ENCODE measurements around the gene BARHL1.
"Not testable (repeated sequence)": the region's sequence is repeated elsewhere in the genome, so short reads cannot be mapped to it uniquely, and the experiment has no call there.

Gene BARHL1

DNA sequence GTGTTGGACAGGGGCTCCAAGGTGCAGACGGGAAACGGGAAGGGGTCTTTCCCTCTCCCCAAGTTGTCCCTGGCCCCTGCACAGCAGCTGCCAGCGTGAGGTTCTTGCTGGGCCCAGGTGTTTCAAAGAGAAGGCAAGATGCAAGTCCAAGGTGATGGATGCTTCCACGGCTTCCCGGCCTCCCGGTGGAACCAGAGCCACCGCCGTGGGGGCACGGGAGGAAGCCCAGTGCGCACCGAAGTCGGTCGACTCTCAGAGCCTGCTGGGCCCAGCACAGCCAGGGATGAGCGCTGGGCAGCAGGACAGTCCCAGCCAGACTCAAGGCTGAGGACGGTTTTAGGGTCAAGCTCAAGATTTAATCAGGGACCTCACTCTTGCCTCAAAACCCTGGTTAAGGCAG lies 25.2 kb upstream of the BARHL1 start:
- DNase-seq: no peak

DNA sequence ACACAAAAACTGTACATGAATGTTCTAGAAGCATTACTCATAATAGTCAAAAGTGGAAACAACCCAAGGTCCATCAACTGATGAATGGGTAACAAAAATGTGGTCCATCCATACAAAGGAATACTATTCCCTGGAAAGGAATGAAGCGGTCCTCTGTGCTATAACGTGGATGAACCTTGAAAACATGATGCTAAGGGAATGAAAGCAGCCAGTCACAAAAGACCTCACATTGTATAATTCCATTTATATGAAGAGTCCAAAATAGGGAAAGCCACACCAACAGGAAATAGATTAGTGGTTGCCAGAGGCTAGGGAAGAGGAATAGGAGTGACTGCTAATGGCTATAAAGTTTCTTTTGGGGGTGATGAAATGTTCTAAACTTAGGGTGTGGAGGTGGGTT lies 22.7 kb upstream of the BARHL1 start:
- no peak for DNase-seq

DNA sequence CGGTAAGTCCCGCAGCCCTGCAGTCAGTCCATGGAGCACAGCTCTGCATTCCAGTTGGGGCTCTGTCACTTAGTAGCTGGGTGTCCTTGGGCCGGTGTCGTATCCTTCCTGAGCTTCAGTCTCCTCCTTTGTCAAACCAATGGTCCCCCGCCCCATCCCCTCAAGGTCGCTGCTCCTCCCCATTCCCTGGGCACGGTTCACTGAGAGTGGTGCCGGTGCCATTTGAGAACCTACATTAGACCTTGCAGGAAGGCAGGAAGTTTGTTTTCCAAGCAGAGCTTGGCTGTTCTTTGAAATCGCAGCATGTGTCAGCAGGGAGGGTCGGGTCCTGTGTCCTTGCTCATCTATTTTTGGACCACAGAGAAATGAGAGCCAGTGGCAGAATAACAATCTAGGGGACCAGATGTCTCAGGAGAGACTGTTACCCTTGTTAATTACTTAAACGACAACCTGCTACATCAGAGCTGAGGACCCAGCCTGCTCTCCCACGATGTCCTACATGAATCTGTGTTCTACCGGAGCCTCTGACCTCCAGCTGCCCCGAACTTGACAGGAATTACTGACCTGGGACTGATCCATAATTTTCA lies 21.7 kb upstream of the BARHL1 start:
- no peak for DNase-seq

DNA sequence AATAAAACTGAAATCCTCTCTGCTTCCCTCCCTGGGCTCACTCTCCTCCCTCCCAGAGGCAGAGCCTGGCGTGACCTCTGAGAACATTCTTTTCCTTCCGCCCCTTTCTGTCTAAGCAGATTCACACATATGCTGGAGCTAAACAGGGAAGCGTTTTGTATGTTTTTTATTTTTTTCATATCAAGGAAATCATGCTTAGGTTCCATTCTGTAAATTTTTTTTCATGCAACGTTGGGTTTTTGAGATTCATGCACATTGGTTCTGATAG lies 20.2 kb upstream of the BARHL1 start:
- DNase-seq: no peak

DNA sequence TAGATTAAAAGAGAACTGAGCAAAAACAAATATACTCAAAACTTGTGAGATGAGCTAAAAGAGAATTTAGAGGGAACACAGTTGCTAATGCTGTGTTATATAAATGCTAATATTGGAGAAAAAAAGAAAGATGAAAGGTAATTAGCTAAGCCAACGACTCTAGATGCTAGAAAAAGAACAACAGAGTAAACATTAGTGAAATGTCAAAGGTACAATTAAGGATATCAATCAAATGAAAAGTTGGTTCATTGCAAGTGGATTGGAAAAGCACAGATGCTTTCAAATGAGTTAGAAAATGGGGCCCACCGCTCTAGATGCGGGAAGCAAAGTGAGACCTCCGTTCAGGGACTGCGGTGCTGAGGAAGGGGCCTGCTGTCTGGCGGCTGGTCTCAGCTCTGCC lies 17.9 kb upstream of the BARHL1 start:
- DNase-seq: no peak

DNA sequence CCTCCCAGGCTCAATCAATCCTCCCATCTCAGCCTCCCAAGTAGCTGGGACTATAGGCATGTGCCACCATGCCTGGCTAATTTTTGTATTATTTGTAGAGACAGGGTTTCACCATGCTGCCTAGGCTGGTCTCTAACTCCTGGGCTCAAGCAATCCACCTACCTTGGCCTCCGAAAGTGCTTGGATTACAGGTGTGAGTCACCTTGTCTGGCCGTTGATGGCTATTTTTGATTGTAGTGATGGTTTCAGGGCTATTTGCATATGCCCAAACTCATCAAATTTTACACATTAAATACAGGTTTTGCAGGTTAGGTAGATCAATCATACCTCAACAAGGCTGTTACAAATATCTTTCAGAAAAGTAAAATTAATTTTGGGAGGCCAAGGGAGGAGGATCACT lies 13.6 kb upstream of the BARHL1 start:
- not testable (repeated sequence) for DNase-seq

DNA sequence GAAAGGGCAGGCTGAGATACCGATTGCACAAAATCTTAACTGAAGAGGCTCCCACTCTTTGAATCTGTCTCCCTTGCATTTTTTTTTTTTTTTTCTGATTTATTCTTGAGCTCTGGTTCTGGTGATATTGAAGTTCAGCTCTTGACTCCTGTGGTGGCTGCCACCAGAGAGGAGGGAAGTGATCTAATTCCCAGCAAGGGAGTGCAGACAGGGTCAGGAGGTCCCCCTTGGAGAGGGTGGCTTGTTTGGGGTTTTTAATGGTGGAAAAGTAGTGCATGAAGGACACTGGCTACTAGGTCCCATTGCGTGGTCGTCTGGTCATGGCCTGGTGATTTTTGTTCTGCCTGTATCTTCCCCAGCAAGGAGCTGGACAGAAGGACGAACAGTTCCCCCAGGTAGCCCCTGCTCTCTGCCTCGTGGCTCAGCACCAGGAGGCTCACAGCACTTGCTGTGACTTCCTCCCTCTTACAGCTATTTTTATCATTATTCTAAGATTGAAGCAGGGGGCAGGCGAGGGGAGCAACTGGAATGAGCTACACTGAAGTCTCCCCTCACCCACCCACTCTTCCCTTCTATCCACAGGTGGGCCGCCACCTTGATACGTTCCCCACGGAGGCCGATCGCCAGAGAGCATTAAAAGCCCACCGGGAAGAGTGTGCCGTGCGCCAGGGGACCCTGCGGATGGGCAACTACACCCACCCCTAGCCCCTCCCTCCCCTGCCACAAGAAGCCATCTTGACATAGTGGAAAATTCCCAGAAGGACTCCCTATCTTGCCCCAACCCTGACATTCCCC lies 10.4 kb upstream of the BARHL1 start:
- DNase-seq: no peak

DNA sequence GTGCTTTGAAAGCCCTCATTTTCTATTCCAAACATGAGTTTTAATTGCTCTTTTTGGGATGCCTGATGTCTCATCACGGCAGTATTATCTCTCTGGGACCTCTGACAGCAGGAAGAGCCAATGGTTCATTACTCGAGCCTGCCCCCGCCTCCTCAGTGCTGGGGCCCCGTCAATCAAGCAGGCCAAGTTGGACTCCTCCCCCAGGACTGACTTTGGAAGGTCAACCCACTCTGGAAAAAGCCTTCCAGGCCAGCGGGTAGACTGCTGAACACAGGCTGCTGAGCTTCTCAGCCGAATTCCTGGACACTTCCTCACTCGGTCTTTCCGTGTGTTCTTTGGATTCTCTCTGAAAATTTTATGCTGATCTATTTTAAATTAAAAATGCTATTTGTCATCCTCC lies 9.5 kb upstream of the BARHL1 start:
- no peak for DNase-seq

DNA sequence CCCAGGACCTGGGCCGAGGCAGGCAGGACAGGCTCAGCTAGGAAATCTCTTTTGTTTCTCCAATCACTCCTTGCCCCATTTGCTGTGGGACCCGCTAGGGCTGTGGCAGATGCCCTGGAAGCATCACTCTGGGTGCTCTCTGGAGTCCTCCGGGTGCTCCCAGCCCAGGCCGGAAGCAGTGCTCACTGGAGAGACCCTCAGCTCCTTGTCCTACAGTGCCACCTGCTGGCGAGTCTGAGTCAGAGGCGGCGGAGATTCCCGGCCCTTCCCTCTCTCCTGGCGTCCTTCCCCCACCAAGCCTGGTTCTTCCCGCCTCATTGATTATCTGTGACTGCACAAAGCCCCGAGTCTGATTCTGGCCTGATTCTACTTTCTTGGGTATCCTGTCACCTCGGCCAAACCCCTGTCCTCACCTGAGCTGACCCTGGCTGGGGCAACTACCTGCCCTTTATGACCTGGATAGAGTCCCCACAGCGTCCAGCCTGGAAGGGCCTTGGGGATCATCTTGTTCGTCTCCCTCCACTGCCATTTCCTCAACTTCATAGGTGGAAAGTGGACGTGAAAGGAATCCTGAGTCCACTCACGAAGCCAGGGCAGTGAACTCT lies 7.3 kb upstream of the BARHL1 start:
- DNase-seq: peak; percentile 43

DNA sequence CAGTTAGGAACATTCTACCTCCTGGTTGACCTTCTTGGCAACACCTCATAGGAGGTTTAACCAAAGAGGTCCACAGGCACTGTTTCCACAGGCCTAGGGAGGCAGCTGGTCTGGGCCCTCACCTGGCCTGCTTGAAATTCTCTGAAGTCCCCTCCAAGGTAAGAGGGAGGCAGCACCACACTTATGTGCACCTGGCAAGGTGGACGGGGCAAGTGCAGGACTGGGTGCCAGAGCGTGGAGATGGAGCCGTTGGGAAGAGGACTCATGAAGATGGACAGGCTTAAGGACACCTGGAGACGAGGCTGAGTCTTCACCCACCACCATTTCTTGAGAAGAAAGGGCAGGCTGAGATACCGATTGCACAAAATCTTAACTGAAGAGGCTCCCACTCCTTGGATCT lies 6.6 kb upstream of the BARHL1 start:
- DNase-seq: no peak

DNA sequence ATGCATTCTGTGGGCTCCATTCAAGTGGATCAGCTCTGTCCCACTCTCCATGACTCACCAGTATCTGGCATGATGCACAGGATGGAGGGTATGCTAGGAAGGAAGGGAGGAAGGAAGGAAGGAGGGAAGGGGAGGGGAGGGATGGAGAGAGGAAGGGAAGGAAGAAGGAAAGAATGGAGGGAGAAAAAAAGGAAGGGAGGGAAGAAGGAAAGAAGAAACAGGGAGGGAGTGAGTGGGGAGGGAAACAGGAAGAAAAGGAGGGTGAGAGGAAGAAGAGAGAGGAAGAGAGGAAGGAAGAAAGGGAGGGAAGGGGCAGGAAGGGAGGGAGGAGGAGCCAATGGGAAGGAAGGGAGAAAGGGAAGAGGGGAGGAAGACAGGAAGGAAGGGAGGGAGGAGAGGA lies 5.3 kb upstream of the BARHL1 start:
- DNase-seq: no peak

DNA sequence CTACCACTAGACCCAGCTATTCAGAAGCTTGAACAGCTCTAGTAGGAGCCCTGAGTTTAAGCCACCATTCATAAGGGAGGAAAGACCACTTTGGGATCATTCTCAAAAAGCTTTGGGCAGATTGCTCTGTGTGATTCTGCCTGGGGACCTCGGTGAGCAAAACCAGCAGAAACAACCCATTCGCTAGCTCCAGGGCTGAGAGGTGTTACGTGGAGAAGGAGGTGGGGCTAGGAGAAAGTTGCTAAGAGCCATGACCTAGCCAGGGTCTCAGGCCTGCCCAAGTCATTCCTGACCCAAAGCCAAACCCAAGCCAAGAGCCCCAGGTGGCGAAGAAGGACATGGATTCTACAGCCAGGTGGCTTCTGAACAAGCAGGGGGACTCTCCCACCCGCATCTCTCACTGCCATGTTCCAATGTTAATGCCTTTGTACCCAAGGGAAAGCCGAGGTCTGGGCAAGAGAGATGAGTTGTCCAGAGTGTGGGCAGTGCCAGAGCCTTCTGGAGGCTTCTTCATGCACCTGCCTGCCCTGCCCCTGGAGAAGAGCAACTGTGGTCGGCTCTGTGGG lies 4.0 kb upstream of the BARHL1 start:
- DNase-seq: no peak

DNA sequence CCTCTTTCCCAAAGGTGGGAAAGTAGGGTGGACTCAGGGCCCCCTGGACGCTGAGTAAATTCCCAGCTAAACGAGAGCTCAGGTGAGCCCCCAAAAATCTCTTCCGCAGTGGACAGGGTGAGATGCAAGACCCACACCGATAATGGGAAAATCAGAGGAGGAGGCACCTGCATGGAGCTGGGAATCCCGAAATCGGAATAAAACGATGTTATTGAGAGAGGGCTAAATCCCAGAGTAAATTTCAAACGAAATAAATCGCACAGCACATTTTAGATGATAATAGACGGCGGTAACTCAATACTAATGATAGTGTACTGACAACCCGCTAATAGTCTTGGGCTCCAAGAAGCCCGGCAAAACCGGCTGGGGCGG lies 3.0 kb upstream of the BARHL1 start:
- DNase-seq: no peak

DNA sequence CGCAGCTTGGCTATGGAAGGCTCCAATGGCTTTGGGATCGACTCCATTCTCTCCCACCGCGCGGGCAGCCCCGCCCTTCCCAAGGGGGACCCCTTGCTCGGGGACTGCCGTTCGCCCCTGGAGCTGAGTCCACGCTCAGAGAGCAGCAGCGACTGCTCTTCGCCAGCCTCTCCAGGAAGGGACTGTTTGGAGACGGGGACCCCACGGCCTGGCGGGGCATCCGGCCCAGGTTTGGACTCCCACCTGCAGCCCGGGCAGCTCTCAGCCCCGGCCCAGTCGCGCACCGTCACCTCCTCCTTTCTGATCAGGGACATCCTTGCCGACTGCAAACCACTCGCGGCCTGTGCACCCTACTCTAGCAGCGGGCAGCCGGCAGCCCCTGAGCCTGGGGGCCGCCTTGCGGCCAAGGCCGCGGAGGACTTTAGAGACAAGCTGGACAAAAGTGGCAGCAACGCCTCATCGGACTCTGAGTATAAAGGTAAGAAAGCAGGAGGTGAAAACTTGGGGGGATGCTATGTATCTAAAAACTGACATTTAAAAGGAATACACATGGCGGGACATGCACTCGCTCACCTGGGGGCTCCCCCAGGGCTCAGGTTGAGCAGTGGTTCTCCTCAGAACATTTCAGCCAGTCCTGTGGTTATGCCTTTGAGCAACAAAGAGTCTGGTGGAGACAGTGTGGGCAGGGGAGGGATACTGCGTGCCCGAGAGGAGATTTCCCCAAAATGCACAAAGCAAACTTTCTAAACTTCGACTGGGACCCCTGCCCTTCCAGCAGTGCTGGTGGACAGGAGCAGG lies 579 bp downstream of the BARHL1 start:
- DNase-seq: no peak

DNA sequence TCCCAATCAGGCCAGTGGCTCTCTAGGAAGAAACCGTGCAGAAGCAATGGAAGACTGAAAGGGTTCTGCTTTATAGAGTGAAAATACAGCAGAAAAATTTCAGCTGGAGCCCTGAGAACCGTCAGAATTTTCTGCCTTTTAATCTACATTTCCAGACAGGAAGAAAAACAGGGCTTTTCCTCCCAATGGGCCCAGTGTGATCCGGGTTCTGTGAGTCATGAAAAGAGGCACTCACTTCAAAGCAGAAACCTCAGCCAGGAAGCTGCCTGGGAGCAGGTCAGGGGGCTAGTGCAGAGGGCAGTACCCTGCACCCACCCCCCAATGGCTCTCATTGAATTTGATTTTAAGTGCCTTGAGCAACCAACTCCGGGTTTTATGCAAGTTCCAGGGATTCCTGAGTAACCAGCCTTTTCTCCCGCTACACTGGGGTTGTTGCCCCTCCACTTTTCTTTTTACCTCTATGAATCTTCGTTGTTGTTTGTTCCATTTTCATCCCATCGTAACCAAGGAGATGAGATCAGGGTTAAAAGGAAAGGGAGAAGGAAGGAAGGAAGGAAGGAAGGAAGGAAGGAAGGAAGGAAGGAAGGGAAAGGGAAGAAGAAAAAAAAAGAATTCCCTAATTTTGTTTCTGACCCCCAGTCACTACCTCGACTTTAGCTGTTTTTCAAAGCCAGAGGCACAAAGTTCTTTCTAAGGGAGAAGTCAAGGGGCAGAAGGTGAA lies 1.3 kb downstream of the BARHL1 start:
- no peak for DNase-seq

DNA sequence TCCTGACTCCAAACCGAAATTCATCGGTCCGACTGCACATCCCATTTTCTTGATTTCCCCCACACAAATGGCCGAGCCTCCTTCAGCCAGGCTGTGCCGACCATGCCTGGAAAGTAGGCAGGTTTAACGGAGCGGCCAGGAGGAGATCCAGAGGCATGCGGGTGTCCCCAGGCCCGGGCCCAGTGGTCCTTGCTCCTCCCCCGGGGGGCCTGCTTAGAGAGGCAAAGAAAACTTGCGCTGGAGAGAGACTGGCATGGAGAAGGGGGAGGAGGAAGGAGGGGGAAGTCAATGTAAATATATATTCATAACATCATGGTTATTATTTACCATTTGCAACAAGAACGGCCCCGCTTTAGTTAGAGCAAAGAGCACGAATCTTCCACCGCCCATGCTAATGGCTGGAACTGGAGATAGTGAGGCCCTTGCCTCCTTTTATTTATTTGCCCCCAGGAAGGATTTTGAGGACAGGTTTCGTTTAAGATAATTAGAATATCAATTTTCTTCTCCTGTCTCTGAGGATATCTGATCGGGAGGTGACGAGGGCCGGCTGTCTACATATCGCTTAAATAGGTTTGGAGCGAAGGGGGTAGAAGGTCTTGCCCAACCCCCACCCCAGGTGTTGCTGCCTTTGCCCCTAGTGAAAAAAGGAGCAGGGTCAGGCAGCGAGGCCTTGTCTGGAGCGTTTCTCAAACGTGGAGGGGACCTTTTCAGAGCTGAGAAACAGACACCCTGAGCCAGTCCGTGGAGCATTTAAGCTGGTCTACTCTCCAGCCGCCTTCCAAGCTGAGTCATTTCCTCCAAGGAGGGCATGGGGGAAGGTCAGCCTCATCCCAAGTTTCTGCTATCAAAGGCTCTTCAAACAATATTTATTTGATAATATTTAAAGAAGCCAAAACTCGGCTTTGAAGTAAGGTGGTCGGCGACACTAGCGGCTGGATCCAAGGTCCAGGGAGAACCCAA lies 2.5 kb downstream of the BARHL1 start:
- DNase-seq: no peak

DNA sequence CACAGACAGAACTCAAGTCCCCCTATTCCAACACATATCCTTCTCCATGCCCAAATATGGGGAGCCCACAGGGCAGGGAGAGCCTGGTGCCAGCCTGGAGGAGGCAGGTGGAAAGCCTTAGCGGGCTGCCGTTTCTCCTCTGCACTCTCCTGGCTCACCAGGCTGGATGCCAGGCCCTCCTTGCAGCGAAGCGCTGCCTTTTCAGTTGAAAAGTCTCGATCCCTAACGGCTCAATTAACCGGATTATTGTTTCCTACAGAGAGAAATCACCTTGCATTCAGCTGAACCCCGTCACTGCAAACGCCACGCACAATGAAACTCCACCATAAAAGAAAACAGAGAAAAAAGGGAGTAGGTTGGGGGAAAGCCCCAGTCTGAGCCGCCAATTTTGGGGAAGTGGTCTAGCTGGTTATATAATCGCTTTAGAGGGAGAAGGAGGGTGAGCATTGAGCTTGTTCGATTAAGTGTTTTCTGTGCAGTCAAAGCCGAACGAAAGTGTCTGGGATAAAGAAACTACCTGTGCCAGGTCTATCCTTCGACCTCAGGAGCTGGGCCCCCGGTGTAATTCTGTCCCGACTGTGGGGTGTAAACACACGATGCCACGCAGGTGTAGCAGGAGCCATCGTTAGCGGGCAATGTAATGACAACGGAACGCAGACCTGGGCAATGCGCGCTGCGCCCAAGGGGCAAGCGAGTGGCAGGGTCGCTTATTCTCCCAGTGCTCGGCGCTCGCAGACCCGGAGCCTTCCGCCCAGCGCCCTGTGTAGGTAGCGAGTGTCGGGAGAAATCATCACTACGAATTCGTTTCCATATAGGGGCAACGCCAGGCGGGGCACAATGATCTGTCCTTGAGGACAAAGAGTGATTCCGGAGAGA lies 3.8 kb downstream of the BARHL1 start:
- peak; percentile 20 for DNase-seq

DNA sequence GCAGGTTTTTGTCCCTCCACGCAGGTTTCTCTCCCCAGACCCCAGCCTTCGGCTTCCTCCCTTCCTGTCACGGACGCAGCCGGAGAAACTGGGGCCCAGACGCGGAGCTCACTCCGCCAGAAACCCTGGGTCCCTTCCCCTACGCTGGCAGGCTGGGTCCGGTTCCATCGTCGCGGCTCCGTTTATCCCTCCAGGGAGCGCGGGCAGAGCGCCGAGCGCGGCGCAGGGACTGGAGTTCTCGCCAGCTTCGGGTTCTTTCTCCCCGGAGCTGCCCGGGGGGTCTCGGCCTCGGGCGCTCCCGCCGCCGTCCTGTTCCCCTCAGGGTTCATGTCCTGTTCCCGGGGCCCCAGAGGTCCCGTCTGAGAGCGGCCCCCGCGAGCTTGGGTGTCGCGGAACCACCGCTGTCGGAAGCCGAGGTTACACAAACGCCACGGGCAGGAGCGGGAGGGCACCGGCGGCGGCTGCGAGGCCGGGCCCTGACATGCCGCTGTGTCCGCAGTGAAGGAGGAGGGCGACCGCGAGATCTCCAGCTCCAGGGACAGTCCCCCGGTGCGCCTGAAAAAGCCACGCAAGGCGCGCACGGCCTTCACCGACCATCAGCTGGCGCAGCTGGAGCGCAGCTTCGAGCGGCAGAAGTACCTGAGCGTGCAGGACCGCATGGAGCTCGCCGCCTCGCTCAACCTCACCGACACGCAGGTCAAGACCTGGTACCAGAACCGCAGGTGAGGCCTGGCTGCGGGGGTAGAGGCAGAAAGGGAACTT lies 4.6 kb downstream of the BARHL1 start:
- no peak for DNase-seq

DNA sequence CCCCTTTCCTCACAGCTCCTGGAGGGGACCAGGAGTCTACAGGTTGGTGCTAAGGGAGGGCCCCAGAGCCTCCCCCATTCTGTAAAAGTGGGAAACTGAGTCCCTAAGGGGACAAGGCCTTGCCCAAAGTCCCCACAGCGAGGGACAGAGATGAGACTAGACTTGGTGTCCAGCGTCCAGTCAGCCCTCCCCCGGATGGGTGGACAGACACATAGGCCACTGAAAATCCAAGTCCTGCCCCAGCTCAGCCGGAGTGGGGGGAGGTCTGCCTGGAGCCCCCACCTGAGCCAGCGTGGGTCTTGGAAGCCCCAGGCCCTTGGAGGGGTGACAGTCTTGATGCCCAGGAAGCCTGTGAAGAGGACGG lies 5.2 kb downstream of the BARHL1 start:
- DNase-seq: no peak

DNA sequence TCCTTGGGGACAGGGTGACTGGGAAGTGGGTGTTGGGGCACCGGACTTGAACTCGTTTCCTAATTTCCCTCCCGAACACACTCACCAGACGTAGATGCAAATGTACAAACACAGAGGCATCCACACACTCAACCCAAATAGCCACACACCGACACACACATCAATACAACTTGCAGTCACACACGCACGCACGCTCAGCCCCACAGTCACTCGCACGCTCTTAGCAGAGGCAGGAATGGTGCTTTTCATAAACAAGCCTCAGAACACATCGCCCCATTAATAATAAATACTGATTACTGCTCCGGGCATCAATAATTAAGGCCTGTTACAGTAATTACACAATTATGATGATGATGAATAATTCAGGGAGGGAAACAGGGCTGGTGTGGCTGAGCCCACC lies 5.7 kb downstream of the BARHL1 start:
- no peak for DNase-seq
